Measurements from ENCODE around the gene ABCC10. TPM values are rescaled to one million over a fixed set of nuclear protein-coding genes. Genes with fewer than 3 reads are reported as not detected.

The ABCC10 gene
- total RNA-seq, 1 experiment from 2014 or later: 28.4 TPM

GRCh38 chr6:43494766-43495165 lies 67.4 kb downstream of the ABCC10 start:
- H3F3A ChIP-seq (ENCODE audit: insufficient read depth, low read depth): peaks cover 27% of the 10 kb centered on the region; the same call in 1 of the 2 replicates
- no peak overlapping the region for H3K27ac ChIP-seq
- no peak for TF ChIP-seq CTCF (conservative IDR thresholded peaks at IDR 0.05)
- H3K27me3 ChIP-seq (ENCODE audit: insufficient read depth, low read depth): no peaks in the 10 kb centered on the region
- intact Hi-C loops (cut with micrococcal nuclease; ENCODE audit: unreplicated experiment): loop anchor here (5.0 to 10.0 kb wide), 3 partner anchors 60 to 320 kb away; partner anchors contain the start of genes CRIP3 and SRF
- H3K9me2 ChIP-seq (ENCODE audit: insufficient read depth): no peaks in the 10 kb centered on the region
- H3K79me2 ChIP-seq (ENCODE audit: low read depth): peaks cover 4% of the 10 kb centered on the region; the same call in 1 of the 2 replicates
- no peak overlapping the region for H3K4me2 ChIP-seq
- H2AFZ ChIP-seq: no peak overlapping the region
- DNase-seq: no peak
- BruUV-seq (replicated peaks): no TSS peak
- 0 out of 2 replicates have a peak, but pooled peaks cover 11% of the 10 kb centered on the region for H4K20me1 ChIP-seq (ENCODE audit: insufficient read depth)
- H3K36me3 ChIP-seq (ENCODE audit: low read depth): peaks cover 12% of the 10 kb centered on the region; the same call in 1 of the 2 replicates
- CTCF ChIA-PET: interaction anchor here (0.5 to 2.8 kb wide), 2 partner anchors 13 to 30 kb away, joined by 5 to 8 read pairs; no protein-coding TSS in a partner anchor
- peaks cover 31% of the 10 kb centered on the region for H3K4me1 ChIP-seq (replicated peaks; ENCODE audit: insufficient read depth)
- POLR2A ChIA-PET (ENCODE audit: unreplicated experiment): interaction anchor here (0.6 kb wide), 1 partner anchor 123 kb away, joined by 3 read pairs; no protein-coding TSS in a partner anchor
- no peaks in the 10 kb centered on the region for H3K9me3 ChIP-seq (ENCODE audit: insufficient read depth, low read depth)
- H3K4me3 ChIP-seq: no peak overlapping the region

- H2AFZ ChIP-seq: no peak overlapping the region
- CTCF ChIA-PET: interaction anchor here (0.5 to 2.8 kb wide), 8 partner anchors 12 to 231 kb away, joined by 3 to 15 read pairs (median 6); no protein-coding TSS in a partner anchor
- no peak overlapping the region for H3K4me3 ChIP-seq
- peaks cover 27% of the 10 kb centered on the region; the same call in 1 of the 2 replicates for H3F3A ChIP-seq (ENCODE audit: insufficient read depth, low read depth)
- H3K4me1 ChIP-seq (replicated peaks; ENCODE audit: insufficient read depth): peaks cover 31% of the 10 kb centered on the region
- DNase-seq: peak; percentile 60 to 67
- H3K27ac ChIP-seq: peak overlapping the region; percentile 57
- H3K27me3 ChIP-seq (ENCODE audit: insufficient read depth, low read depth): no peaks in the 10 kb centered on the region
- peaks cover 4% of the 10 kb centered on the region; the same call in 1 of the 2 replicates for H3K79me2 ChIP-seq (ENCODE audit: low read depth)
- peaks cover 15% of the 10 kb centered on the region; the same call in 1 of the 2 replicates for H3K36me3 ChIP-seq (ENCODE audit: low read depth)
- no peaks in the 10 kb centered on the region for H3K9me3 ChIP-seq (ENCODE audit: insufficient read depth, low read depth)
- intact Hi-C loops (cut with micrococcal nuclease; ENCODE audit: unreplicated experiment): loop anchor here (5.0 to 10.0 kb wide), 3 partner anchors 61 to 321 kb away; partner anchors contain the start of genes CRIP3 and SRF
- POLR2A ChIA-PET (ENCODE audit: unreplicated experiment): interaction anchor here (0.9 kb wide), 1 partner anchor 18 kb away, joined by 5 read pairs; no protein-coding TSS in a partner anchor
- no TSS peak for BruUV-seq (replicated peaks)
- 0 out of 2 replicates have a peak, but pooled peaks cover 11% of the 10 kb centered on the region for H4K20me1 ChIP-seq (ENCODE audit: insufficient read depth)
- no peaks in the 10 kb centered on the region for H3K9me2 ChIP-seq (ENCODE audit: insufficient read depth)
- peak; percentile 52 for TF ChIP-seq CTCF (conservative IDR thresholded peaks at IDR 0.05)
- no peak for TF ChIP-seq EZH2 (IDR thresholded peaks at IDR 0.05; ENCODE audit: low read depth)
- H3K4me2 ChIP-seq: peak overlapping the region; percentile 70
Measured at GRCh38 chr6:43495409-43495941, 68.1 kb downstream of the ABCC10 start.

- Histone ChIP-seq H3F3A (ENCODE audit: insufficient read depth, low read depth) (peaks cover 27% of the 10 kb centered on the region; the same call in 1 of the 2 replicates), H3K79me2 (ENCODE audit: low read depth) (peaks cover 4% of the 10 kb centered on the region; the same call in 1 of the 2 replicates), H3K9me2 (ENCODE audit: insufficient read depth) (no peaks in the 10 kb centered on the region), H3K36me3 (ENCODE audit: low read depth) (peaks cover 15% of the 10 kb centered on the region; the same call in 1 of the 2 replicates), H3K4me3 (no peak overlapping the region), H3K27me3 (ENCODE audit: insufficient read depth, low read depth) (no peaks in the 10 kb centered on the region), H2AFZ (no peak overlapping the region), H3K4me2 (peak overlapping the region; percentile 70), H3K4me1 (replicated peaks; ENCODE audit: insufficient read depth) (peaks cover 31% of the 10 kb centered on the region), H3K9me3 (ENCODE audit: insufficient read depth, low read depth) (no peaks in the 10 kb centered on the region), H4K20me1 (ENCODE audit: insufficient read depth) (0 out of 2 replicates have a peak, but pooled peaks cover 8% of the 10 kb centered on the region), H3K27ac (peak overlapping the region; percentile 57)
- peak; percentile 73 to 78 for DNase-seq
- POLR2A ChIA-PET (ENCODE audit: unreplicated experiment): interaction anchor here (0.6 to 0.9 kb wide), 3 partner anchors 19 to 127 kb away, joined by 3 to 10 read pairs (median 5); partner anchors contain the start of genes TJAP1 and ZNF318
- intact Hi-C loops (cut with micrococcal nuclease; ENCODE audit: unreplicated experiment): loop anchor here (1.0 to 10.0 kb wide), 6 partner anchors 20 to 322 kb away; partner anchors contain the start of genes CRIP3, SRF and TJAP1
- CTCF ChIA-PET: interaction anchor here (0.6 to 2.8 kb wide), 9 partner anchors 11 to 437 kb away, joined by 3 to 15 read pairs (median 6); partner anchors contain the start of gene MRPL2
- TF ChIP-seq EZH2 (IDR thresholded peaks at IDR 0.05; ENCODE audit: low read depth) (no peak), CTCF (conservative IDR thresholded peaks at IDR 0.05) (peak; percentile 82)
- no TSS peak for BruUV-seq (replicated peaks)
Measured at GRCh38 chr6:43496370-43497128, 69.2 kb downstream of the ABCC10 start.
